ENCODE measurements around the gene F8. TPM values are rescaled to one million over a fixed set of nuclear protein-coding genes. Genes with fewer than 3 reads are reported as not detected.

Gene F8
- total RNA-seq, 1 experiment from 2014 or later = 0.20 TPM

DNA sequence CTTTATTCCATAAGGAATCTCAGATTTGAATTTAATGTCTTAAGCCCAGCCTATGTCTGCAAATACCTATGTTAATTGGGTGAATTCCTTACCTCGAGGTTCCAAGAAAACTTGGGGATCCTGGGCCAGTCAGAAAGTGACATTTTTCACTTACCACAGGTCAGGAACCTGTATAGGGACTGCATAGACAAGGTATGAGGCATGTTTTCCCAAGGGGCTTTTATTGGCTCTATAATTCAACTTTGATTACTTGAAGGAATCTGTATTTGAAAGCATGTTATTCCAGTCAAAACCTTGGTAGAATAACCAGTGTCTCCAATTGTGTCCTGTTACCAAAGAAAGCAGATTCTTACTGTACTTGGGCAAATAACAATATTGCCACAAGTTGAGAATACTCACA is 208.7 kb downstream of the F8 start:
- intact Hi-C loops (cut with micrococcal nuclease; ENCODE audit: unreplicated experiment) = no loop called here
- H3K27ac Mint-ChIP-seq (ENCODE audit: unreplicated experiment) = no peak overlapping the region
- peaks cover 7% of the 10 kb centered on the region for H3K9me3 Mint-ChIP-seq (ENCODE audit: unreplicated experiment)
- H3K27me3 Mint-ChIP-seq (ENCODE audit: insufficient read depth, unreplicated experiment) = no peaks in the 10 kb centered on the region
- Histone ChIP-seq H3K36me3 (ENCODE audit: control insufficient read depth, insufficient read depth, low read length) (no peaks in the 10 kb centered on the region), H3K4me3 (ENCODE audit: low read depth, low read length) (no peak overlapping the region), H3K9me3 (no peaks in the 10 kb centered on the region), H3K27me3 (replicated peaks; ENCODE audit: control insufficient read depth, insufficient read depth, low read length) (no peaks in the 10 kb centered on the region), H3K4me1 (no peaks in the 10 kb centered on the region)
- CTCF ChIA-PET = no interaction called here
- TF ChIP-seq, protein P1, sequence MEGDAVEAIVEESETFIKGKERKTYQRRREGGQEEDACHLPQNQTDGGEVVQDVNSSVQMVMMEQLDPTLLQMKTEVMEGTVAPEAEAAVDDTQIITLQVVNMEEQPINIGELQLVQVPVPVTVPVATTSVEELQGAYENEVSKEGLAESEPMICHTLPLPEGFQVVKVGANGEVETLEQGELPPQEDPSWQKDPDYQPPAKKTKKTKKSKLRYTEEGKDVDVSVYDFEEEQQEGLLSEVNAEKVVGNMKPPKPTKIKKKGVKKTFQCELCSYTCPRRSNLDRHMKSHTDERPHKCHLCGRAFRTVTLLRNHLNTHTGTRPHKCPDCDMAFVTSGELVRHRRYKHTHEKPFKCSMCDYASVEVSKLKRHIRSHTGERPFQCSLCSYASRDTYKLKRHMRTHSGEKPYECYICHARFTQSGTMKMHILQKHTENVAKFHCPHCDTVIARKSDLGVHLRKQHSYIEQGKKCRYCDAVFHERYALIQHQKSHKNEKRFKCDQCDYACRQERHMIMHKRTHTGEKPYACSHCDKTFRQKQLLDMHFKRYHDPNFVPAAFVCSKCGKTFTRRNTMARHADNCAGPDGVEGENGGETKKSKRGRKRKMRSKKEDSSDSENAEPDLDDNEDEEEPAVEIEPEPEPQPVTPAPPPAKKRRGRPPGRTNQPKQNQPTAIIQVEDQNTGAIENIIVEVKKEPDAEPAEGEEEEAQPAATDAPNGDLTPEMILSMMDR (IDR thresholded peaks at IDR 0.05; ENCODE audit: insufficient read depth in 1 of 2, low read depth in 1 of 2, low read length in 1 of 2, severe bottlenecking in 1 of 2, unreplicated experiment in 1 of 2) = no peak
- H3K36me3 Mint-ChIP-seq (ENCODE audit: insufficient read depth, unreplicated experiment) = no peaks in the 10 kb centered on the region
- POLR2A ChIA-PET = no interaction called here
- H3K4me1 Mint-ChIP-seq (ENCODE audit: low read depth, unreplicated experiment) = no peaks in the 10 kb centered on the region
- no peak for DNase-seq
- no TSS peak for BruUV-seq (replicated peaks)
- no peak overlapping the region for H3K4me3 Mint-ChIP-seq (ENCODE audit: unreplicated experiment)

- H3K9me3 Mint-ChIP-seq (ENCODE audit: unreplicated experiment) = peaks cover 7% of the 10 kb centered on the region
- intact Hi-C loops (cut with micrococcal nuclease; ENCODE audit: unreplicated experiment) = no loop called here
- BruUV-seq (replicated peaks) = no TSS peak
- H3K27me3 Mint-ChIP-seq (ENCODE audit: insufficient read depth, unreplicated experiment) = no peaks in the 10 kb centered on the region
- H3K9me3 ChIP-seq = no peaks in the 10 kb centered on the region
- H3K4me3 ChIP-seq (ENCODE audit: low read depth, low read length) = no peak overlapping the region
- DNase-seq = no peak
- H3K4me1 Mint-ChIP-seq (ENCODE audit: low read depth, unreplicated experiment) = no peaks in the 10 kb centered on the region
- ChIA-PET POLR2A (no interaction called here), CTCF (no interaction called here)
- H3K36me3 ChIP-seq (ENCODE audit: control insufficient read depth, insufficient read depth, low read length) = no peaks in the 10 kb centered on the region
- TF ChIP-seq, protein P1 (IDR thresholded peaks at IDR 0.05; ENCODE audit: insufficient read depth in 1 of 2, low read depth in 1 of 2, low read length in 1 of 2, severe bottlenecking in 1 of 2, unreplicated experiment in 1 of 2) = no peak
- no peaks in the 10 kb centered on the region for H3K4me1 ChIP-seq
- H3K27ac Mint-ChIP-seq (ENCODE audit: unreplicated experiment) = no peak overlapping the region
- no peak overlapping the region for H3K4me3 Mint-ChIP-seq (ENCODE audit: unreplicated experiment)
- H3K36me3 Mint-ChIP-seq (ENCODE audit: insufficient read depth, unreplicated experiment) = no peaks in the 10 kb centered on the region
- no peaks in the 10 kb centered on the region for H3K27me3 ChIP-seq (replicated peaks; ENCODE audit: control insufficient read depth, insufficient read depth, low read length)
These were observed 210.0 kb downstream of the F8 start for GRCh38 chrX:154812341-154813101.

- Histone ChIP-seq H3K4me1 (no peaks in the 10 kb centered on the region), H3K9me3 (no peaks in the 10 kb centered on the region), H3K4me3 (ENCODE audit: low read depth, low read length) (no peak overlapping the region), H3K36me3 (ENCODE audit: control insufficient read depth, insufficient read depth, low read length) (no peaks in the 10 kb centered on the region), H3K27me3 (replicated peaks; ENCODE audit: control insufficient read depth, insufficient read depth, low read length) (no peaks in the 10 kb centered on the region)
- intact Hi-C loops (cut with micrococcal nuclease; ENCODE audit: unreplicated experiment) = no loop called here
- TF ChIP-seq, protein P1 (IDR thresholded peaks at IDR 0.05; ENCODE audit: insufficient read depth in 1 of 2, low read depth in 1 of 2, low read length in 1 of 2, severe bottlenecking in 1 of 2, unreplicated experiment in 1 of 2) = no peak
- H3K4me1 Mint-ChIP-seq (ENCODE audit: low read depth, unreplicated experiment) = no peaks in the 10 kb centered on the region
- no TSS peak for BruUV-seq (replicated peaks)
- H3K27me3 Mint-ChIP-seq (ENCODE audit: insufficient read depth, unreplicated experiment) = no peaks in the 10 kb centered on the region
- CTCF ChIA-PET = no interaction called here
- no peaks in the 10 kb centered on the region for H3K9me3 Mint-ChIP-seq (ENCODE audit: unreplicated experiment)
- no peaks in the 10 kb centered on the region for H3K36me3 Mint-ChIP-seq (ENCODE audit: insufficient read depth, unreplicated experiment)
- no peak overlapping the region for H3K27ac Mint-ChIP-seq (ENCODE audit: unreplicated experiment)
- POLR2A ChIA-PET = no interaction called here
- no peak overlapping the region for H3K4me3 Mint-ChIP-seq (ENCODE audit: unreplicated experiment)
- no peak for DNase-seq
These were observed 212.4 kb downstream of the F8 start for GRCh38 chrX:154809939-154810665.
